ENCODE measurements around the gene FARP2. TPM values are rescaled to one million over a fixed set of nuclear protein-coding genes. Genes with fewer than 3 reads are reported as not detected.

The FARP2 gene
- total and polyA plus RNA-seq, 2 of the 13 experiments (the other 11 are each of a cell fraction or from before 2014, with no cell fraction given) = 28.0 to 45.4 TPM

DNA sequence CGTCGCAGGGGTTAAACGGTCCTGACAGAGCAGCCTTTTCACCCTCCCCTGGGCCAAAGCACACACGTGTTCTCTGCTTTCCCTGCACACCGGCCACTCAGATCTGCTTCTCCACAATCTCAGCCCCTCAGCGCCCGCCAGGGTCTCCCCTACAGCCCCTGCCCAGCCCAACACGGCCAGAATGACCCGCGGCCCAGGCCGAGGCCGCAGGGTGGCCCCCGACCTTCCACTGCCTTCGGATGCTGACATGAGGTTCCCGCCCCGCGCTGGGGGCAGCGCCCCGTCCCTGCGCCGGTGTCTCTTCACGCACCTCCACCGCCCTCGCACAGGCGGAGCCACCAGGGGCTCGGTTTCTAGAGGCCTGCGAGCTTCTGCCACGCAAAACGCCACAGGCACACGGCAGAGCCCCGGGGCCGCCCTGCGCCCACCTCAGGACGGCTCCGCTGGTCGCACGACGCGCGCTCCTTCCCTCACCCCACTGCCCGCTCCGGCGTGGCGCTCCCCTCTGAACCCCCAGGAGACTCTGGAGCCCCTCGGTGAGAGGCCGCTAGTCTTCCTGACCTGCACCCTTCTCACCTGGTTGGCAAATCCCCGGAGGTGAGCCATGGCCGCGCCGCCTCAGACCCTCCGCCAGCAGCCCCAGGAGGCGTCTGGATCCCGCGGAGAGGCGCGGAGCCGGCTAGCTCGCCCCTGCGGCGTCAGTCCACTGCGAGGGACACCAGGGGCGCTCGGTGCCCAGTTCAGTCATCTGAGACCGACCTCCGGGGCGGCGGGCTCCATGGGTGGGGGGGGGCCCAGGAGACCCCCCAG is 151.6 kb downstream of the FARP2 start (continued):
- TF ChIP-seq KLF13 (CRISPR knock-in tag; IDR thresholded peaks at IDR 0.05) = 0 out of 2 replicates have a peak, but pooled peaks have one; percentile 42
- peak; percentile 69; the same call in 1 of the 2 replicates for TF ChIP-seq KAT7 (CRISPR knock-in tag; IDR thresholded peaks at IDR 0.05; ENCODE audit: borderline replicate concordance)
- TF ChIP-seq PTBP1 (IDR thresholded peaks at IDR 0.05; ENCODE audit: low read depth, low read length, poor library complexity, severe bottlenecking) = no peak
- no peak for TF ChIP-seq MLX (CRISPR knock-in tag; IDR thresholded peaks at IDR 0.05)
- TF ChIP-seq ZNF788 (CRISPR knock-in tag; IDR thresholded peaks at IDR 0.05; ENCODE audit: borderline replicate concordance) = 0 out of 2 replicates have a peak, but pooled peaks have one; percentile 11
- TF ChIP-seq, protein P1, sequence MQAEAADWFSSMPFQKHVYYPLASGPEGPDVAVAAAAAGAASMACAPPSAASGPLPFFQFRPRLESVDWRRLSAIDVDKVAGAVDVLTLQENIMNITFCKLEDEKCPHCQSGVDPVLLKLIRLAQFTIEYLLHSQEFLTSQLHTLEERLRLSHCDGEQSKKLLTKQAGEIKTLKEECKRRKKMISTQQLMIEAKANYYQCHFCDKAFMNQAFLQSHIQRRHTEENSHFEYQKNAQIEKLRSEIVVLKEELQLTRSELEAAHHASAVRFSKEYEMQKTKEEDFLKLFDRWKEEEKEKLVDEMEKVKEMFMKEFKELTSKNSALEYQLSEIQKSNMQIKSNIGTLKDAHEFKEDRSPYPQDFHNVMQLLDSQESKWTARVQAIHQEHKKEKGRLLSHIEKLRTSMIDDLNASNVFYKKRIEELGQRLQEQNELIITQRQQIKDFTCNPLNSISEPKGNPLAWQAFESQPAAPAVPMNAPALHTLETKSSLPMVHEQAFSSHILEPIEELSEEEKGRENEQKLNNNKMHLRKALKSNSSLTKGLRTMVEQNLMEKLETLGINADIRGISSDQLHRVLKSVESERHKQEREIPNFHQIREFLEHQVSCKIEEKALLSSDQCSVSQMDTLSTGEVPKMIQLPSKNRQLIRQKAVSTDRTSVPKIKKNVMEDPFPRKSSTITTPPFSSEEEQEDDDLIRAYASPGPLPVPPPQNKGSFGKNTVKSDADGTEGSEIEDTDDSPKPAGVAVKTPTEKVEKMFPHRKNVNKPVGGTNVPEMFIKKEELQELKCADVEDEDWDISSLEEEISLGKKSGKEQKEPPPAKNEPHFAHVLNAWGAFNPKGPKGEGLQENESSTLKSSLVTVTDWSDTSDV (CRISPR knock-in tag; IDR thresholded peaks at IDR 0.05) = peak; percentile 82
- TF ChIP-seq TMF1 (CRISPR knock-in tag; IDR thresholded peaks at IDR 0.05; ENCODE audit: low read depth) = 0 out of 2 replicates have a peak, but pooled peaks have one; percentile 29
- no peak for TF ChIP-seq ZNF572 (CRISPR knock-in tag; IDR thresholded peaks at IDR 0.05)
- TF ChIP-seq, protein P2, sequence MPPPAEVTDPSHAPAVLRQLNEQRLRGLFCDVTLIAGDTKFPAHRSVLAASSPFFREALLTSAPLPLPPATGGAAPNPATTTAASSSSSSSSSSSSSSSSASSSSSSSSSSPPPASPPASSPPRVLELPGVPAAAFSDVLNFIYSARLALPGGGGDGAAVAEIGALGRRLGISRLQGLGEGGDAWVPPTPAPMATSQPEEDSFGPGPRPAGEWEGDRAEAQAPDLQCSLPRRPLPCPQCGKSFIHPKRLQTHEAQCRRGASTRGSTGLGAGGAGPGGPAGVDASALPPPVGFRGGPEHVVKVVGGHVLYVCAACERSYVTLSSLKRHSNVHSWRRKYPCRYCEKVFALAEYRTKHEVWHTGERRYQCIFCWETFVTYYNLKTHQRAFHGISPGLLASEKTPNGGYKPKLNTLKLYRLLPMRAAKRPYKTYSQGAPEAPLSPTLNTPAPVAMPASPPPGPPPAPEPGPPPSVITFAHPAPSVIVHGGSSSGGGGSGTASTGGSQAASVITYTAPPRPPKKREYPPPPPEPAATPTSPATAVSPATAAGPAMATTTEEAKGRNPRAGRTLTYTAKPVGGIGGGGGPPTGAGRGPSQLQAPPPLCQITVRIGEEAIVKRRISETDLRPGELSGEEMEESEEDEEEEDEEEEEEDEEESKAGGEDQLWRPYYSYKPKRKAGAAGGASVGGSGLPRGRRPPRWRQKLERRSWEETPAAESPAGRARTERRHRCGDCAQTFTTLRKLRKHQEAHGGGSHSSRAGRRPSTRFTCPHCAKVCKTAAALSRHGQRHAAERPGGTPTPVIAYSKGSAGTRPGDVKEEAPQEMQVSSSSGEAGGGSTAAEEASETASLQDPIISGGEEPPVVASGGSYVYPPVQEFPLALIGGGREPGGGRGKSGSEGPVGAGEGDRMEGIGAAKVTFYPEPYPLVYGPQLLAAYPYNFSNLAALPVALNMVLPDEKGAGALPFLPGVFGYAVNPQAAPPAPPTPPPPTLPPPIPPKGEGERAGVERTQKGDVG (CRISPR knock-in tag; IDR thresholded peaks at IDR 0.05; ENCODE audit: borderline replicate concordance) = peak; percentile 46; the same call in 1 of the 2 replicates
- peak; percentile 71; the same call in 1 of the 2 replicates for TF ChIP-seq ZNF776 (CRISPR knock-in tag; IDR thresholded peaks at IDR 0.05)
- TF ChIP-seq NR2C2 (CRISPR knock-in tag; IDR thresholded peaks at IDR 0.05; ENCODE audit: borderline replicate concordance) = no peak
- 0 out of 2 replicates have a peak, but pooled peaks have one; percentile 20 for TF ChIP-seq POGZ (CRISPR knock-in tag; IDR thresholded peaks at IDR 0.05)
- TF ChIP-seq, protein P3, sequence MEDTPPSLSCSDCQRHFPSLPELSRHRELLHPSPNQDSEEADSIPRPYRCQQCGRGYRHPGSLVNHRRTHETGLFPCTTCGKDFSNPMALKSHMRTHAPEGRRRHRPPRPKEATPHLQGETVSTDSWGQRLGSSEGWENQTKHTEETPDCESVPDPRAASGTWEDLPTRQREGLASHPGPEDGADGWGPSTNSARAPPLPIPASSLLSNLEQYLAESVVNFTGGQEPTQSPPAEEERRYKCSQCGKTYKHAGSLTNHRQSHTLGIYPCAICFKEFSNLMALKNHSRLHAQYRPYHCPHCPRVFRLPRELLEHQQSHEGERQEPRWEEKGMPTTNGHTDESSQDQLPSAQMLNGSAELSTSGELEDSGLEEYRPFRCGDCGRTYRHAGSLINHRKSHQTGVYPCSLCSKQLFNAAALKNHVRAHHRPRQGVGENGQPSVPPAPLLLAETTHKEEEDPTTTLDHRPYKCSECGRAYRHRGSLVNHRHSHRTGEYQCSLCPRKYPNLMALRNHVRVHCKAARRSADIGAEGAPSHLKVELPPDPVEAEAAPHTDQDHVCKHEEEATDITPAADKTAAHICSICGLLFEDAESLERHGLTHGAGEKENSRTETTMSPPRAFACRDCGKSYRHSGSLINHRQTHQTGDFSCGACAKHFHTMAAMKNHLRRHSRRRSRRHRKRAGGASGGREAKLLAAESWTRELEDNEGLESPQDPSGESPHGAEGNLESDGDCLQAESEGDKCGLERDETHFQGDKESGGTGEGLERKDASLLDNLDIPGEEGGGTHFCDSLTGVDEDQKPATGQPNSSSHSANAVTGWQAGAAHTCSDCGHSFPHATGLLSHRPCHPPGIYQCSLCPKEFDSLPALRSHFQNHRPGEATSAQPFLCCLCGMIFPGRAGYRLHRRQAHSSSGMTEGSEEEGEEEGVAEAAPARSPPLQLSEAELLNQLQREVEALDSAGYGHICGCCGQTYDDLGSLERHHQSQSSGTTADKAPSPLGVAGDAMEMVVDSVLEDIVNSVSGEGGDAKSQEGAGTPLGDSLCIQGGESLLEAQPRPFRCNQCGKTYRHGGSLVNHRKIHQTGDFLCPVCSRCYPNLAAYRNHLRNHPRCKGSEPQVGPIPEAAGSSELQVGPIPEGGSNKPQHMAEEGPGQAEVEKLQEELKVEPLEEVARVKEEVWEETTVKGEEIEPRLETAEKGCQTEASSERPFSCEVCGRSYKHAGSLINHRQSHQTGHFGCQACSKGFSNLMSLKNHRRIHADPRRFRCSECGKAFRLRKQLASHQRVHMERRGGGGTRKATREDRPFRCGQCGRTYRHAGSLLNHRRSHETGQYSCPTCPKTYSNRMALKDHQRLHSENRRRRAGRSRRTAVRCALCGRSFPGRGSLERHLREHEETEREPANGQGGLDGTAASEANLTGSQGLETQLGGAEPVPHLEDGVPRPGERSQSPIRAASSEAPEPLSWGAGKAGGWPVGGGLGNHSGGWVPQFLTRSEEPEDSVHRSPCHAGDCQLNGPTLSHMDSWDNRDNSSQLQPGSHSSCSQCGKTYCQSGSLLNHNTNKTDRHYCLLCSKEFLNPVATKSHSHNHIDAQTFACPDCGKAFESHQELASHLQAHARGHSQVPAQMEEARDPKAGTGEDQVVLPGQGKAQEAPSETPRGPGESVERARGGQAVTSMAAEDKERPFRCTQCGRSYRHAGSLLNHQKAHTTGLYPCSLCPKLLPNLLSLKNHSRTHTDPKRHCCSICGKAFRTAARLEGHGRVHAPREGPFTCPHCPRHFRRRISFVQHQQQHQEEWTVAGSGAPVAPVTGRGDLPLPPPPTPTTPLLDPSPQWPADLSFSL (CRISPR knock-in tag; IDR thresholded peaks at IDR 0.05) = no peak
- no peak for TF ChIP-seq PHF5A (CRISPR knock-in tag; IDR thresholded peaks at IDR 0.05; ENCODE audit: low read depth, unreplicated experiment)
- TF ChIP-seq HOXD1 (CRISPR knock-in tag; IDR thresholded peaks at IDR 0.05) = no peak; the same call in 1 of the 2 replicates

Data from HepG2 (cell line).